SH-SY5Y (cell line): ENCODE data around the gene PRRT4.

Source experiments
- GATA2 ChIP-seq: IDR thresholded peaks from 2 replicates; pipeline ENCODE4 v1.6.1; 2011; ENCODE audit warnings: mild to moderate bottlenecking, low read depth, low read length
- GATA3 ChIP-seq: IDR thresholded peaks from 2 replicates; pipeline ENCODE4 v1.6.1; 2011; ENCODE audit warnings: low read depth, mild to moderate bottlenecking, low read length, moderate library complexity

Gene PRRT4

DNA sequence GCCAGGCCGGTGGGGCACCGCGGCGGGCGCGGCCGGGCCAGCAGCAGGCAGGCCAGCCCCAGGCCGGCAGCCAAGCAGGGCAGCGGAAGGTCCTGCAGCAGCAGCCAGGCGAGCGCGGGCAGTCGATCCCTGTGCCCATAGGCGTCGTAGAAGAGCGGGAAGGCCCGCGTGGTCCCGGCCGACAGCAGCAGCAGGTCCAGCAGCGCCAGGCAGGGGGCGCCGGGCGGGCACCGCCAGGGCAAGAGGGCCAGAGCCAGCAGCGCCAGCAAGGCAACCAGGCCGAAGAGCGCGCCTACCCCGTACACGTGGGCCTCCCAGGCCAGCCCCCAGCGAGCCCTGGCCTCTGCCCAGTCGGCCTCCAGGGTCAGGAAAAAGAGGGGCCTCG is 9.3 kb downstream of the PRRT4 start:
- TF ChIP-seq GATA3 (no peak), GATA2 (no peak)

- TF ChIP-seq GATA2 (no peak), GATA3 (no peak)
Measured at GRCh38 chr7:128351296-128352152, 10.0 kb downstream of the PRRT4 start.

- no peak for TF ChIP-seq GATA3
- no peak for TF ChIP-seq GATA2
Measured at GRCh38 chr7:128350708-128351295, 10.7 kb downstream of the PRRT4 start.

GRCh38 chr7:128349466-128349825 is 12.0 kb downstream of the PRRT4 start:
- TF ChIP-seq GATA2 (no peak), GATA3 (no peak)

DNA sequence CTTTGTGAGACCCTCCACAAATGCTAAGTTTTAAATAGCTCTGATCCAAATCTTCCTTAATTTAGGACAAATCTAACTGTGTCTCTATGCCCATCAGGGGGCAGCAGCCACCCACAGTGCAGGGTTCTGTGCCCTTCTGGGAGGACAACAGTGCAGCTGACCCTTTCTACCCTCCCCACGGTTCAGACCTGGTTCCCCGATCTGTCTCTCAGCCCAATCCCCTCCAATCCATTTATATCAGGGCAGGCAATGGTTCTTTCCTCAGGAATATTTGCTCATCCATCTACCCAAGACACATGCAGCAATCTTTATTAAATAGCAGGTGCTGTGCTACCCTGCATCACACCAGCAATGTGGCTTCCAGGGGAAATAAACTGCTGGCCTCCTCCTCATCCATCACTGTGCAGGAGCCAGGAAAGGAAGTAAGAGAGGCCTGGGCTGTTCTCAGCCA is 13.8 kb downstream of the PRRT4 start:
- TF ChIP-seq GATA2 (peak; percentile 59), GATA3 (no peak)

GRCh38 chr7:128344431-128344774 is 17.1 kb downstream of the PRRT4 start:
- TF ChIP-seq GATA2 = no peak
- no peak for TF ChIP-seq GATA3

DNA sequence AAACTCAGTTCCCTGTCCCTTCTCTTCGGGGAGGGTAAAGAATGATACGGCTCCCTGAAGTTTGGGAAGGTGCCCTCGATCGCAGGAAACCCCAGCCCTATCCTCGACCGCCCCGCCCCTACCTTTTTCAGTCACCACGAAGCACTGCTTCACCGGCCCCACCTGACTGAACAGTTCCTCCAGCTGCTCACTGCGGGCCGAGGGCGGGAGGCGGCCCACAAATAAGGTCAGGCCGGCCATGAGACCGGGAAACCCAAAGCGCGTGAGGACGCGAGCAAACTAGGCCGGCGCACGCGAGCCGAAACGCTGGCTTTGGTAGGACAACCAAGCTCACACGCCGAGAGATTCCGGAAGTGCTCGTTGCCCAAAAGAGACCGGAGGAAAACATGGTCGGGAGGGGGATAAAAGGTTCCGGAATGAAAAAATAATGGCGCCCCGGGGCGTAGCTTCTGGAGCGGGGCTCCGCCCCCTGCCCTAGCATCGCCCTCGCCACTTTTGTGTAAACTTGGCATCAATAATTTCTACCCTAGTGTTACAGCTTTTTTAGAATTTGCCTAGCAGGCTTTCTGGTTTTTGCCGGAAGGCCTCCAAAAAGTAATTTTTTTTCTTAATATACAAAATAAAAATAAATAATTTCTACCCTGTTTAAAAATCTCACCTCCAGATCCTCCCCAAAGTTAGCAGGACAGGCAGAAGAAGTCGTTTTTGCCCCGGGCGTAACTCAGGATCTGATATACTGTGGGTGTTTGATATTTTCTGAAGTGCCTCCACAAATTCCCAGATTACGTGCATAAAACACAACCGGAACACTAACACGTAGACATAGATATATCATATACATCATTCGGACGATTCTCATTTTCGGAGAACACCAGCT is 17.7 kb downstream of the PRRT4 start, which contains the start of gene RBM28:
Gene RBM28 (minus strand): TSS at position 355 of the 877 bp plus-strand sequence. CDS start 115 bp downstream, at position 240.
- TF ChIP-seq GATA2 (no peak; the same call in 1 of the 2 replicates), GATA3 (no peak)

DNA sequence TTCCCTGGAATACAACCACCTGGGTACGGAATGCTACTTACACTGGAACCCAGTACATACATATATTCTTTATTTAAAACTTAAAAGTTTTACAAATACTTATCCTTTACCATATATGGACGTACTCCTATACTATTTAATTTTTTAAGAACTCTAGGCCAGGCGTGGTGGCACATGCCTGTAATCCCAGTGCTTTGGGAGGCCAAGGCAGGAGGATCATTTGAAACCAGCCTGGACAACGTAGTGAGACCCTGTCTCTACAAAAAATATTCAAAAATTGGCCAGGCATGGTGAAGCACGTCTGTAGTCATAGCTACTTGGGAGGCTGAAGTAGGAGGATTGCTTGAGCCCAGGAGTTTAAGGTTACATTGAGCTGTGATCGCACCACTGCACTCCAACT is 19.8 kb downstream of the PRRT4 start:
- TF ChIP-seq GATA2 (no peak), GATA3 (no peak)

DNA sequence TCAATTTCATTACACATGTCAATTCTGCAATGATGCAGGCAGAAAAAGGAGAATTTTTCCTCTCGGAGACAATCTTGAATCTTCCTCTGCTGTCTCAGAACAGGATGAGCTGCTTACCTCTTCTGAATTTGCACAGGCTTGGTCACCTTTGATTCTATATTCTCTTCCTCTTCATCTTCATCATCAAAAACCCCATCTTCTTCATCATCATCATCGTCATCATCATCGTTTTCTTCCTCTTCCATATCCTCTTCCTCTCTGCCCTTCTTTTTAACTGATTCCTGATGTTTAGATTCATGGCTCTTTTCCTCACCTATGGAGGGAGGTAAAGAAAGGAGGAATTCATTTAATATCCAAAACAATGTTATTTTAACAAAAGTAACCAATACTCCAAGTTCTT is 25.8 kb downstream of the PRRT4 start:
- no peak for TF ChIP-seq GATA3
- TF ChIP-seq GATA2 = no peak

DNA sequence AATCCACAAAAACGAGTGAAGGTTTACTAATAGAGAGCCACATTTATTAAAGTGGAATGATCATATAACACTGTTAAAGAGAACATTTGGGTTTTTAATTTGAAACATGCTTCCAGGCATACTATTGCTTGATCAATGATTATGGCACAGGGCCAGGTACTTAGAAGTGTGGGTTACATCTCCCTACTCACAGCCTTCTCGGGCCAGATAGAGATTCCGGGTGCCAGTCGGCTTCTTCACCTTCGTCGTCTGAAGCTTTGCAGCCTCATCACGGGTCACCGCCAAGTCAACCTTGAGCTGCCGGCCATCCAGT is 37.2 kb downstream of the PRRT4 start:
- TF ChIP-seq GATA2 (no peak), GATA3 (no peak)

DNA sequence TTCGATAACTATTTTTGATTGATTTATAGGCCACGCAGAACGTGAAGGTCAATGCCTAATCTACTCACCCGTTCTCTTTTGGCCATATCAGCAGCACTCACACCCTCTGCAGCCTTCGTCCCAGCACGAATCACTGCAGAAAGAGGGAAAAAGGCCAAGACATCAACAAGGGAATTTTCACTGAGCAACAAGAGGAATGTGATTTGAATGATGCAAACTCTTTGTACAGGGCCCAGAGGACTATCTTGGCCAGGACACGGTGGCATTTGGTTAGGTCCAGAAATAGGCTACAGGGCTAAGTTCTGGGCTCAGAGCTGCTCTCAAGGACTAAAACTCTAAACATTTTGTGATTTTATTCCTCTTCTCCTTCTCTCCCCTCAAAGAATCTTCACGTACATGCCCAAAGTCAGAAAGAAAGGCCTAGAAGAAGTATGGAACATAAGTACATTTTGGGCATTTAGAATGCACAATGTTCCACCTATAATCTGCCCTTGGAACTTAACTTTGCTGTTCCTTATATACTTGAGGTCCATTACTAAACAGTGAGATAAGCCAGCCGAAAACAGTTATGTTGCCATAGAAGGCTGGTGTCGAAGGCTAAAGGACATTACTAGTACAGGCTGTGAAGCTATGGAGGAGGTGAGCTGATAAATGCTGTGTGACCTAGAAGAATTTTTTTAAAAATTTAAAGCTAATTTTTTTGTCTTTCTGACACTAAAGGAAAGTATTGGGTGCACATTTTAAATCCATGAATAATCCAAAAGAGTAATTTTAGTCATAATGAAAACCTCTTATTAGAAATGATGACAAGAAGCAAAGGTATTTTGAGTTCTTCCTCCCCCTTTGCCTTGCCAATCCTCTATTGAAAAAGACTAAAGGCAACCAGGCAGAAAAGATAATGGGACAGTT is 37.8 kb downstream of the PRRT4 start:
- TF ChIP-seq GATA2 (no peak), GATA3 (no peak)

- TF ChIP-seq GATA2 (no peak), GATA3 (no peak)
Measured at GRCh38 chr7:128323040-128323439, 38.5 kb downstream of the PRRT4 start.

DNA sequence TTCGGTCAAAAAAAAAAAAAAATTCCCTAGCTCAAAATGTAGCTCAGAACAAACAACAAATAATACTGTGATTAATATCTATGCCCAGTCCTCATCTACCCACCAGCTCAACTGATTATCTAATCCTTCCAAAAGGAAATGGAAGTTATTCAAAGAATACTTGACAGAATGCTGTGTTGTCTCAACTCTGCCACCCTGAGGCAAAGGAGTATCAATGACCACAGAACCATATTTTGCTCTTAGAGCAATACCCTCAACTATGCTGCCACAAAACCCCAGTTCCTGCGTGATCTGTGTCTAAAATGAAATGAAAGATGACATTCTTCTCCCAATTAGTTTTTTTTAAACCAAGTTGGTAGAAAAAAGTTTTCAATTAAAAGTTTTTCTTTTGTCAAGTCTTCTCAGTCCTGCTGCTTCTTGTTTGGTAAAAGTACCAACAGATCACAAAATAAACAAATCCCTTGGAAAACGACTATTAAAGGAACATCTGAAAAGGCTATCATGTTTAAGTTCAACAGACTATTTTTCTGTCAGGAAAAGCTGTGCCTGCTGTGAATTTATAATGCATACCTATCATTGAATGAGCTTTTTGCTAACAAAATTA is 39.3 kb downstream of the PRRT4 start:
- TF ChIP-seq GATA2 (no peak), GATA3 (no peak)
